ENCODE data around the gene THOC6. TPM values are rescaled to one million over a fixed set of nuclear protein-coding genes. Genes with fewer than 3 reads are reported as not detected.
A peak's percentile ranks its signal among the peaks of the same experiment; 100 is the strongest.

Gene THOC6
- polyA plus RNA-seq, 3 donors = 42.4 to 59.2 (median 57.7) TPM

DNA sequence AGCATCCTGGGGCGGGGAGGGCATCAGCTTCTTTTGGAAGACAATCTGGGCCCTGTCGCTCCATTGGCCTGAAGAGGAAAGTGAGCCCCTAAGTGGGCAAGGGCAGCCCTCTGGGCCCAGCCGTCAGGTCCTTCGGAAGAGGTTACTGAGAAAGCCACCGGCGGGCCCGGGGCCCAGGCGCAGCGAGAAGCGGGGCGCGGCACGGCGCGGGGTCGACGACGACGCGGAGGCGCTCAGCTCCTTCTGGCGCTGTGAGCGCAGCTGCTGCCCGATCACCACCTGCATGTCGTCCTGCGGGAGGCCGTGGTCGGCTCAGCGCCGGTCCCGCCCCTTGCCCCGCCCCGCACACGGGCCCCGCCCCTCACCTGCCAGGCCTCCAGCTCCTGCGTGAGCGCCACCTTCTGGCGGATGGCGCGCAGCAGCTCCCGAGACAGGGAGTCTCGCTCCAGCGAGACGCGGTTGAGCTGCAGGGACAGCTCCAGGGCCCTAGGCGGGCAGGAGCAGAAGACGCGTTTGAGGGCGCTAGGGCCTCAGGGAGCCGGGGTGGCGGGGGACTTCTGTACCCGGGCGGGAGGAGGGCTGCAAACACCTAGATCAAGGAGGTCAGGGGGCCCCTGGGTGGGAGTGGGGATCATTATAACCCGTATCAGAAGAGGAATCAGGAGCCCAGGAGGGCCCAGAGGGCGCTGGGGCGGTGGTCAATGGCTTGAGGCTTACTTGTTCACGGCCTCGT lies 4.3 kb downstream of the THOC6 start:
- no peak overlapping the region for H3K27ac Mint-ChIP-seq
- WGBS (ENCODE audit: insufficient coverage) = 7% methylated on average over 55 of the region's 58 CpGs

DNA sequence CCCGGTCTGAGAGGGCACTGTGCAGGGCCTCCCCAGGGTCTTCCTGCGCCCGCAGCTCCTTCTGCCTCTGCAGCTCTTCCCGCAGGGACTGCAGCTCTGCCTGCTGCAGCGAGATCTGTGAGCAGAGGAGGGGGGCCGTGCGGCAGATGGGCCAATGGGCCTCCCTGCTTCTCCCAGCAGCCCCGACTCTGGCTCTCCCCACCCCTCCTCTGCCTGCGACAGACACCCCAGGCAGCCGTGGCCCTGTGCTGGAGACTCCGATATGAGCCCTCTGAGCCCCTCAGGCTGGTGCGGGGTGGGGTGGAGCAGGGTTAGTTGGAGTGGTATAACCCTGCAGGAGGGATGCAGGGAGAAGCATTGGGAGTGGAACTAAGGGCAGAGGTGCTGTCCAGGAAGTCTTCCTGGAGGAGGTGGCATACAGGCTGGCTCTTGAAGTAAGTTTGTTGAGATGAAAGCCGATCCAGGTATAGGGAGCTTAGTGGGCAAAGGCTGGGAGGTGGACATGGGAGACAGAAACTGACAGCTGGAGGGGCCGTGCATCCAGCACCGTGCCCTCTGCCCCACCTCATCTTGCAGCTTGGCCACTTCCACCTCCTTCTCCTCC lies 5.0 kb downstream of the THOC6 start:
- Histone ChIP-seq H4K20me1 (ENCODE audit: insufficient read depth, low read length) (peaks cover 44% of the 10 kb centered on the region), H3K4me2 (replicated peaks; ENCODE audit: extremely low read depth, low read length, poor library complexity, severe bottlenecking) (peak overlapping the region; percentile 55), H3K79me2 (ENCODE audit: insufficient read depth, low read length) (no peaks in the 10 kb centered on the region), H2AFZ (ENCODE audit: insufficient read depth, low read depth, low read length, poor library complexity, severe bottlenecking) (no peak overlapping the region), H3K27ac (ENCODE audit: low read depth in 1 of 2, low read length in 2 of 2) (no peak overlapping the region), H3K27me3 (ENCODE audit: control insufficient read depth in 2 of 2, insufficient read depth in 2 of 2, low read length in 2 of 2) (peaks cover 23 to 53% of the 10 kb centered on the region in 2 donors), H3K4me3 (replicated peaks in 1 of 3; ENCODE audit: low read depth in 2 of 3, low read length in 3 of 3) (no peak overlapping the region), H3K9me3 (replicated peaks in 1 of 2; ENCODE audit: control insufficient read depth in 1 of 2, insufficient read depth in 1 of 2, low read length in 2 of 2) (peaks cover 0 to 12% of the 10 kb centered on the region in 2 donors), H3K36me3 (replicated peaks in 1 of 2; ENCODE audit: control insufficient read depth in 1 of 2, insufficient read depth in 2 of 2, low read length in 2 of 2) (peaks cover 19 to 21% of the 10 kb centered on the region in 2 donors), H3K4me1 (ENCODE audit: control insufficient read depth in 1 of 2, insufficient read depth in 2 of 2, low read length in 2 of 2) (peaks cover 27 to 34% of the 10 kb centered on the region in 2 donors), H3K9ac (ENCODE audit: insufficient read depth, low read length, poor library complexity, severe bottlenecking) (no peak overlapping the region)
- Mint-ChIP-seq H3K36me3 (peaks cover 27 to 30% of the 10 kb centered on the region in 2 donors), H3K27ac (peak overlapping the region in 1 of 7 donors; percentile 12), H3K4me3 (peak overlapping the region in 1 of 2 donors; percentile 86), H3K4me1 (peaks cover 40% of the 10 kb centered on the region), H3K9me3 (peaks cover 0 to 29% (median 9%) of the 10 kb centered on the region in 7 donors), H3K27me3 (ENCODE audit: low read depth in 3 of 3) (peaks cover 45 to 57% (median 55%) of the 10 kb centered on the region in 3 donors)
- DNase-seq = no peak
- intact Hi-C loops (cut with micrococcal nuclease) = loop anchor here (2.0 to 10.0 kb wide), 2 partner anchors 26 to 96 kb away; no protein-coding TSS in a partner anchor
- 19% methylated on average over 8 of the region's 15 CpGs for WGBS (ENCODE audit: insufficient coverage)
- TF ChIP-seq, protein P1, sequence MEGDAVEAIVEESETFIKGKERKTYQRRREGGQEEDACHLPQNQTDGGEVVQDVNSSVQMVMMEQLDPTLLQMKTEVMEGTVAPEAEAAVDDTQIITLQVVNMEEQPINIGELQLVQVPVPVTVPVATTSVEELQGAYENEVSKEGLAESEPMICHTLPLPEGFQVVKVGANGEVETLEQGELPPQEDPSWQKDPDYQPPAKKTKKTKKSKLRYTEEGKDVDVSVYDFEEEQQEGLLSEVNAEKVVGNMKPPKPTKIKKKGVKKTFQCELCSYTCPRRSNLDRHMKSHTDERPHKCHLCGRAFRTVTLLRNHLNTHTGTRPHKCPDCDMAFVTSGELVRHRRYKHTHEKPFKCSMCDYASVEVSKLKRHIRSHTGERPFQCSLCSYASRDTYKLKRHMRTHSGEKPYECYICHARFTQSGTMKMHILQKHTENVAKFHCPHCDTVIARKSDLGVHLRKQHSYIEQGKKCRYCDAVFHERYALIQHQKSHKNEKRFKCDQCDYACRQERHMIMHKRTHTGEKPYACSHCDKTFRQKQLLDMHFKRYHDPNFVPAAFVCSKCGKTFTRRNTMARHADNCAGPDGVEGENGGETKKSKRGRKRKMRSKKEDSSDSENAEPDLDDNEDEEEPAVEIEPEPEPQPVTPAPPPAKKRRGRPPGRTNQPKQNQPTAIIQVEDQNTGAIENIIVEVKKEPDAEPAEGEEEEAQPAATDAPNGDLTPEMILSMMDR (IDR thresholded peaks at IDR 0.05) = peak; percentile 22

More for the DNA sequence above, 4.3 kb downstream of the THOC6 start:
- Histone ChIP-seq H4K20me1 (ENCODE audit: insufficient read depth, low read length) (peaks cover 50% of the 10 kb centered on the region), H3K4me1 (ENCODE audit: control insufficient read depth in 1 of 2, insufficient read depth in 2 of 2, low read length in 2 of 2) (peaks cover 33 to 41% of the 10 kb centered on the region in 2 donors), H3K27me3 (ENCODE audit: control insufficient read depth in 2 of 2, insufficient read depth in 2 of 2, low read length in 2 of 2) (peaks cover 22 to 46% of the 10 kb centered on the region in 2 donors), H3K9me3 (replicated peaks in 1 of 2; ENCODE audit: control insufficient read depth in 1 of 2, insufficient read depth in 1 of 2, low read length in 2 of 2) (peaks cover 0 to 12% of the 10 kb centered on the region in 2 donors), H3K27ac (ENCODE audit: low read depth in 1 of 2, low read length in 2 of 2) (no peak overlapping the region), H3K4me2 (replicated peaks; ENCODE audit: extremely low read depth, low read length, poor library complexity, severe bottlenecking) (peak overlapping the region; percentile 55), H3K9ac (ENCODE audit: insufficient read depth, low read length, poor library complexity, severe bottlenecking) (no peak overlapping the region), H3K79me2 (ENCODE audit: insufficient read depth, low read length) (no peaks in the 10 kb centered on the region), H3K4me3 (replicated peaks in 1 of 3; ENCODE audit: low read depth in 2 of 3, low read length in 3 of 3) (peak overlapping the region in 1 of 3 experiments; percentile 36), H3K36me3 (replicated peaks in 1 of 2; ENCODE audit: control insufficient read depth in 1 of 2, insufficient read depth in 2 of 2, low read length in 2 of 2) (peaks cover 19 to 21% of the 10 kb centered on the region in 2 donors), H2AFZ (ENCODE audit: insufficient read depth, low read depth, low read length, poor library complexity, severe bottlenecking) (no peak overlapping the region)
- intact Hi-C loops (cut with micrococcal nuclease) = loop anchor here (2.0 to 10.0 kb wide), 2 partner anchors 25 to 97 kb away; no protein-coding TSS in a partner anchor
- H3K4me3 Mint-ChIP-seq = peak overlapping the region in 1 of 2 donors; percentile 86
- H3K9me3 Mint-ChIP-seq = peaks cover 0 to 27% (median 6%) of the 10 kb centered on the region in 7 donors
- peaks cover 43% of the 10 kb centered on the region for H3K4me1 Mint-ChIP-seq
- H3K27me3 Mint-ChIP-seq (ENCODE audit: low read depth in 3 of 3) = peaks cover 38 to 50% (median 48%) of the 10 kb centered on the region in 3 donors
- peak; percentile 72 to 78 (median 77) for DNase-seq
- H3K36me3 Mint-ChIP-seq = peaks cover 27 to 29% of the 10 kb centered on the region in 2 donors
- TF ChIP-seq, protein P1 (IDR thresholded peaks at IDR 0.05) = peak; percentile 90
